ENCODE data around the gene KRT86. TPM values are rescaled to one million over a fixed set of nuclear protein-coding genes. Genes with fewer than 3 reads are reported as not detected.

KRT86 gene
- total RNA-seq, 1 donor from 2014 or later: not detected

DNA sequence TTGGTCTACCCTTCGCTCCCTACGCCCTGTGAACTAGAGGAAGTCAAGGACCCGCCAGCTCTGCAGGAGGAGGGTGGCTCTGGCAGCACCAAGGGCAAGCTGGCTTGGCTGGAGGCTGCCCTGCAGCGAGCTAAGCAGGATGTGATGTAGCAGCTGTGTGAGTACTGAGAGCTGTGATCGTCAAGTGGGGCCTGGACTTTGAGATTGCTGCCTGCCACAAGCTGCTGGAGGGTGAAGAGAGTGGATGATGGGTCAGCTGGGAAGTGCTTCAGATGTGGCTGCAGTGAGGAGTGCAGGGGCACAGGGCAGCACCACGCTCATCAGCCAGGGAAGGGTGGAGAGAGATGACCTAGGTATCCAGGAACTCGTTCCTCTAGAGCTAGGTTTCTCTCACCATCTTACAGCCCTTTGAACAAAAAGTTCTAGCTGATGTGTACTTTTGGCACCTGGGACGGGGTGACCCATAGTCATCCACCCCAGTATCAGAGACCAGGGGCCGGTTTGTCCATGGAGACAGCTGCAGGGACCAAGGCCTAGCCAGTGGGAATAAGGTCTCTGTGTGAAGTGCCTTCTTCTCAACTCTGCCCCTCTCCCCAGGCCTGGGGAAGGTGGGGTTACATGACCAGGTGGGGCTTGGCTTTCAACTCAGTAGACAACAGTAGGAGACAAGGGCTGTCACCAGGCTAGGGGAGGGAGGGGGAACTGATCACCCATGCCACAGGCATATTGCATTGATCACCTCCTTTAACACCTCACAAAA lies 3.2 kb downstream of the KRT86 start:
- Mint-ChIP-seq H3K4me1 (ENCODE audit: low read depth) (peaks cover 7% of the 10 kb centered on the region), H3K4me3 (ENCODE audit: low read depth) (no peak overlapping the region), H3K27me3 (peaks cover 69% of the 10 kb centered on the region), H3K27ac (peak overlapping the region; percentile 12), H3K36me3 (ENCODE audit: insufficient read depth) (no peaks in the 10 kb centered on the region), H3K9me3 (ENCODE audit: low read depth) (no peaks in the 10 kb centered on the region)
- no peak for DNase-seq (ENCODE audit: low spot score, unreplicated experiment)
- TF ChIP-seq, protein P1, sequence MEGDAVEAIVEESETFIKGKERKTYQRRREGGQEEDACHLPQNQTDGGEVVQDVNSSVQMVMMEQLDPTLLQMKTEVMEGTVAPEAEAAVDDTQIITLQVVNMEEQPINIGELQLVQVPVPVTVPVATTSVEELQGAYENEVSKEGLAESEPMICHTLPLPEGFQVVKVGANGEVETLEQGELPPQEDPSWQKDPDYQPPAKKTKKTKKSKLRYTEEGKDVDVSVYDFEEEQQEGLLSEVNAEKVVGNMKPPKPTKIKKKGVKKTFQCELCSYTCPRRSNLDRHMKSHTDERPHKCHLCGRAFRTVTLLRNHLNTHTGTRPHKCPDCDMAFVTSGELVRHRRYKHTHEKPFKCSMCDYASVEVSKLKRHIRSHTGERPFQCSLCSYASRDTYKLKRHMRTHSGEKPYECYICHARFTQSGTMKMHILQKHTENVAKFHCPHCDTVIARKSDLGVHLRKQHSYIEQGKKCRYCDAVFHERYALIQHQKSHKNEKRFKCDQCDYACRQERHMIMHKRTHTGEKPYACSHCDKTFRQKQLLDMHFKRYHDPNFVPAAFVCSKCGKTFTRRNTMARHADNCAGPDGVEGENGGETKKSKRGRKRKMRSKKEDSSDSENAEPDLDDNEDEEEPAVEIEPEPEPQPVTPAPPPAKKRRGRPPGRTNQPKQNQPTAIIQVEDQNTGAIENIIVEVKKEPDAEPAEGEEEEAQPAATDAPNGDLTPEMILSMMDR (IDR thresholded peaks at IDR 0.05; ENCODE audit: unreplicated experiment): no peak

DNA sequence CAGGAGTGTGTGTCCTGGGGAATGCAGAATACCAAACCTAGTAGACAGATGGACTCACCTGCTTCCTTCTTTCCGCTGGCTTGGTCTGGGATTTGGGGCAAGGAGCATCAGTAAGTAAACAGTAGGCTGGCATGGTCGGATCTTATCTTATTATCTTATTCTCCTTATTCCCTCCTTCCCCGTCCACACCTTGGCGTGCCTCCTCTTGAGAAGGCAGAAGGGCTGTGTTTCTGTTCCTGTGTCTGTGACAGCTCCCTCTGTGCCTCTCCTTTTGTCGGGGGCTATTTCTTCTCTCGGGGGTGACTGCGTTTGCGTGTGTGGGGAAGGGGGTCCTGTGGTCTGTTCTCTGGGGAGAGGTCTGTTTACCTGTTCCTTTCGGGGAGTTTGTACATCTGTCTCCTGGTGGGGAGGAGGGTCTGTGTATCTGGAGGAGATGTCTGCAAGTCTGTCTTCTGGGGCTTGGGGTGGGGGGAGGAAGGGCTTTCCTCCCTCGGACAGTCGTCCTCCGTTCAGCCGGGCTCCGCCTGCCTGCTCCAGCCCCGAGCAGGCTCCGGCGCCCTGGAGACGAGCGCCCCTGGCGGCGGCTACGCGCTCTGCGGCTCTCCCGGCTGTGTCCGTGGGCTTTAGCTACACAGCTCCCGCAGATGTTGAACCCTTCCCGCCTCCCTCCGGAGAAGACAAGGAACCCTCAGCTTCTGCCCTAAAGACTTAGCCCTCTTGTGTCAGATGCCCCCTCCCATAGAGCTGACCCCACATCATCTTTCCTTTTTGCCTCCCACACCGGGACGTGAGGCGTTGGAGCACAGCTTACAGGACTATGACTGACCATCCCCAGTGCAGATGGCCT lies 4.4 kb downstream of the KRT86 start:
- DNase-seq (ENCODE audit: low spot score, unreplicated experiment): peak; percentile 79
- Mint-ChIP-seq H3K36me3 (ENCODE audit: insufficient read depth) (no peaks in the 10 kb centered on the region), H3K4me1 (ENCODE audit: low read depth) (peaks cover 7% of the 10 kb centered on the region), H3K4me3 (ENCODE audit: low read depth) (peak overlapping the region; percentile 68), H3K27ac (no peak overlapping the region), H3K27me3 (peaks cover 63% of the 10 kb centered on the region), H3K9me3 (ENCODE audit: low read depth) (no peaks in the 10 kb centered on the region)
- TF ChIP-seq, protein P1 (IDR thresholded peaks at IDR 0.05; ENCODE audit: unreplicated experiment): peak; percentile 99

GRCh38 chr12:52279422-52280318 lies 5.2 kb downstream of the KRT86 start:
- Mint-ChIP-seq H3K4me1 (ENCODE audit: low read depth) (peaks cover 7% of the 10 kb centered on the region), H3K36me3 (ENCODE audit: insufficient read depth) (no peaks in the 10 kb centered on the region), H3K4me3 (ENCODE audit: low read depth) (no peak overlapping the region), H3K9me3 (ENCODE audit: low read depth) (no peaks in the 10 kb centered on the region), H3K27ac (no peak overlapping the region), H3K27me3 (peaks cover 54% of the 10 kb centered on the region)
- TF ChIP-seq, protein P1 (IDR thresholded peaks at IDR 0.05; ENCODE audit: unreplicated experiment): no peak
- no peak for DNase-seq (ENCODE audit: low spot score, unreplicated experiment)

DNA sequence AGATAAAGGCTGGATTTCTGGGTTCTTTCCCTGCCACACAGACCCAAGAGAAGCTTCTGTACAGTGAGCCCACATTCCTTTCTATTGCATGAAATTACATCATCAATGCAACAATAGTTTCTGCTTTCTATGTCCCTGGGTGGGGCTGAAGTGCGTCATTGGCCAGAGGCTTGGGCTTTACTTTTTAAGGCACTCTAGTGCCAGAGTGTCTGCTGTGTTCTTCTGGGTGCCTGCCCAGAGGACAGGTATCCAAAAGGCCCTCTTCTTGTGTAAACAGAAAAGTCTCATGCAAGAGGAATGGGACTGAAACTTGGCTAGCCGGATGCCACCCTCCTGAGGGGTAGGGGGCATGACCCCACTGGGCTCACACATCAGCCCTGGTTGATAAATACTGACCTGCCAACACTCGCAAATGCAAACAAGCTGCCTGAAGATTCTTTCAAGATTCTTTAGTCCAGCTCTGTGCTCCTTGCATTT lies 5.9 kb downstream of the KRT86 start:
- TF ChIP-seq, protein P1 (IDR thresholded peaks at IDR 0.05; ENCODE audit: unreplicated experiment): no peak
- Mint-ChIP-seq H3K27ac (no peak overlapping the region), H3K27me3 (peaks cover 50% of the 10 kb centered on the region), H3K36me3 (ENCODE audit: insufficient read depth) (no peaks in the 10 kb centered on the region), H3K4me1 (ENCODE audit: low read depth) (peaks cover 7% of the 10 kb centered on the region), H3K9me3 (ENCODE audit: low read depth) (no peaks in the 10 kb centered on the region), H3K4me3 (ENCODE audit: low read depth) (no peak overlapping the region)
- DNase-seq (ENCODE audit: low spot score, unreplicated experiment): no peak
